Mucosa of stomach (tissue), 1 donor: ENCODE data around the gene PPM1H.

ENCODE experiments used
- H3K27me3 ChIP-seq: one replicate; pipeline ENCODE4 v1.7.0; 2013; ENCODE audit warnings: mild to moderate bottlenecking, low read length; ENCODE audit not compliant: control insufficient read depth, insufficient read depth
- H3K36me3 ChIP-seq: one replicate; pipeline ENCODE4 v1.7.0; 2013; ENCODE audit warnings: low read length; ENCODE audit not compliant: control insufficient read depth, insufficient read depth
- H3K4me1 ChIP-seq: one replicate; pipeline ENCODE4 v1.7.0; 2013; ENCODE audit warnings: mild to moderate bottlenecking, low read length; ENCODE audit not compliant: control insufficient read depth, insufficient read depth
- H3K4me3 ChIP-seq: one replicate; pipeline ENCODE4 v1.7.0; 2013; ENCODE audit warnings: low read length
- H3K9ac ChIP-seq: one replicate; pipeline ENCODE4 v1.7.0; 2013; ENCODE audit warnings: mild to moderate bottlenecking, low read length, moderate library complexity
- H3K9me3 ChIP-seq: one replicate; pipeline ENCODE4 v1.7.0; 2013; ENCODE audit warnings: mild to moderate bottlenecking, low read length, moderate library complexity; ENCODE audit not compliant: control insufficient read depth
- donor health status: Pancreatic carcinoma.

PPM1H gene

GRCh38 chr12:62793256-62794217 lies 141.4 kb downstream of the PPM1H start:
- Histone ChIP-seq H3K9me3 (no peaks in the 10 kb centered on the region), H3K4me3 (no peak overlapping the region), H3K9ac (no peak overlapping the region)

GRCh38 chr12:62792236-62792870 lies 142.6 kb downstream of the PPM1H start:
- Histone ChIP-seq H3K9me3 (no peaks in the 10 kb centered on the region), H3K4me3 (no peak overlapping the region), H3K36me3 (no peaks in the 10 kb centered on the region), H3K27me3 (no peaks in the 10 kb centered on the region), H3K9ac (no peak overlapping the region), H3K4me1 (peaks cover 13% of the 10 kb centered on the region)

More at GRCh38 chr12:62793256-62794217, 141.4 kb downstream of the PPM1H start:
- Histone ChIP-seq H3K4me1 (peaks cover 13% of the 10 kb centered on the region), H3K27me3 (no peaks in the 10 kb centered on the region), H3K36me3 (no peaks in the 10 kb centered on the region)

- Histone ChIP-seq H3K27me3 (no peaks in the 10 kb centered on the region), H3K4me3 (no peak overlapping the region), H3K9me3 (no peaks in the 10 kb centered on the region), H3K36me3 (no peaks in the 10 kb centered on the region), H3K9ac (no peak overlapping the region), H3K4me1 (peaks cover 13% of the 10 kb centered on the region)
Observed at GRCh38 chr12:62789851-62790250, 145.1 kb downstream of the PPM1H start.

GRCh38 chr12:62787611-62788010 lies 147.3 kb downstream of the PPM1H start:
- Histone ChIP-seq H3K27me3 (no peaks in the 10 kb centered on the region), H3K4me1 (peaks cover 4% of the 10 kb centered on the region), H3K36me3 (no peaks in the 10 kb centered on the region), H3K9ac (no peak overlapping the region), H3K4me3 (no peak overlapping the region), H3K9me3 (no peaks in the 10 kb centered on the region)

- H3K36me3 ChIP-seq: no peaks in the 10 kb centered on the region
Observed at GRCh38 chr12:62787023-62787422, 147.9 kb downstream of the PPM1H start.

GRCh38 chr12:62785941-62786559 lies 148.9 kb downstream of the PPM1H start:
- no peaks in the 10 kb centered on the region for H3K9me3 ChIP-seq
- H3K9ac ChIP-seq: no peak overlapping the region

More at GRCh38 chr12:62787023-62787422, 147.9 kb downstream of the PPM1H start:
- no peak overlapping the region for H3K4me3 ChIP-seq
- H3K9ac ChIP-seq: no peak overlapping the region
- H3K9me3 ChIP-seq: no peaks in the 10 kb centered on the region
- H3K4me1 ChIP-seq: peaks cover 4% of the 10 kb centered on the region
- no peaks in the 10 kb centered on the region for H3K27me3 ChIP-seq

GRCh38 chr12:62784576-62784975 lies 150.4 kb downstream of the PPM1H start:
- Histone ChIP-seq H3K4me1 (no peaks in the 10 kb centered on the region), H3K9ac (no peak overlapping the region), H3K27me3 (no peaks in the 10 kb centered on the region), H3K36me3 (no peaks in the 10 kb centered on the region), H3K4me3 (no peak overlapping the region), H3K9me3 (no peaks in the 10 kb centered on the region)

More at GRCh38 chr12:62785941-62786559, 148.9 kb downstream of the PPM1H start:
- Histone ChIP-seq H3K4me1 (no peaks in the 10 kb centered on the region), H3K27me3 (no peaks in the 10 kb centered on the region), H3K4me3 (no peak overlapping the region), H3K36me3 (no peaks in the 10 kb centered on the region)

GRCh38 chr12:62783881-62784280 lies 151.1 kb downstream of the PPM1H start:
- H3K27me3 ChIP-seq: no peaks in the 10 kb centered on the region
- no peaks in the 10 kb centered on the region for H3K36me3 ChIP-seq
- no peaks in the 10 kb centered on the region for H3K9me3 ChIP-seq
- H3K4me1 ChIP-seq: no peaks in the 10 kb centered on the region
- no peak overlapping the region for H3K9ac ChIP-seq
- H3K4me3 ChIP-seq: no peak overlapping the region

- H3K9me3 ChIP-seq: no peaks in the 10 kb centered on the region
- no peak overlapping the region for H3K4me3 ChIP-seq
- no peaks in the 10 kb centered on the region for H3K27me3 ChIP-seq
- H3K4me1 ChIP-seq: no peaks in the 10 kb centered on the region
- no peak overlapping the region for H3K9ac ChIP-seq
- no peaks in the 10 kb centered on the region for H3K36me3 ChIP-seq
Observed at GRCh38 chr12:62781136-62781880, 153.6 kb downstream of the PPM1H start.

GRCh38 chr12:62779488-62779887 lies 155.5 kb downstream of the PPM1H start:
- Histone ChIP-seq H3K36me3 (no peaks in the 10 kb centered on the region), H3K4me1 (no peaks in the 10 kb centered on the region), H3K9me3 (no peaks in the 10 kb centered on the region), H3K9ac (no peak overlapping the region), H3K27me3 (no peaks in the 10 kb centered on the region), H3K4me3 (no peak overlapping the region)

GRCh38 chr12:62778187-62778586 lies 156.8 kb downstream of the PPM1H start:
- Histone ChIP-seq H3K36me3 (no peaks in the 10 kb centered on the region), H3K27me3 (no peaks in the 10 kb centered on the region), H3K4me3 (no peak overlapping the region), H3K9ac (no peak overlapping the region), H3K4me1 (no peaks in the 10 kb centered on the region), H3K9me3 (no peaks in the 10 kb centered on the region)
